Activated CD4-positive, alpha-beta T cell treated with anti-CD3 and anti-CD28 coated beads for 24 hours (primary cell): Measurements from ENCODE around the gene TECPR2.
"Not testable (repeated sequence)": the region's sequence is repeated elsewhere in the genome, so short reads cannot be mapped to it uniquely, and the experiment has no call there.

ENCODE experiments used
- DNase-seq, 2 donors: peaks; one replicate each; pipeline ENCODE4 v3.0.0-alpha.2; 2020; ENCODE audit warnings: low read depth in 2 of 2

The TECPR2 gene

GRCh38 chr14:102362545-102363181 lies at the start of gene TECPR2, which contains the start of gene CINP:
Gene TECPR2 (plus strand): TSS chr14:102362941. CDS start chr14:102376722, 13,781 bp downstream.
Gene CINP (minus strand): TSS chr14:102362890. CDS start chr14:102362851, 39 bp downstream.
- DNase-seq, result peak; percentile 97 to 98

- DNase-seq, result peak; percentile 70 to 74
Observed at GRCh38 chr14:102314242-102315011, 48.3 kb upstream of the TECPR2 start.

- DNase-seq, result no peak
Observed at GRCh38 chr14:102315121-102315520, 47.6 kb upstream of the TECPR2 start.

- DNase-seq, result no peak
Observed at GRCh38 chr14:102316338-102316742, 46.4 kb upstream of the TECPR2 start.

GRCh38 chr14:102316743-102317563 lies 45.8 kb upstream of the TECPR2 start:
- peak; percentile 92 to 93 for DNase-seq

GRCh38 chr14:102317564-102318248 lies 45.0 kb upstream of the TECPR2 start:
- no peak for DNase-seq

GRCh38 chr14:102318781-102319276 lies 43.9 kb upstream of the TECPR2 start:
- DNase-seq, result no peak

- DNase-seq, result peak; percentile 92 to 94
Observed at GRCh38 chr14:102319351-102320032, 43.2 kb upstream of the TECPR2 start, which contains the start of gene ZNF839. Gene ZNF839 (plus strand): TSS chr14:102319746. CDS start chr14:102319766, 20 bp downstream.

- peak in 1 of 2 donors; percentile 19 for DNase-seq
Observed at GRCh38 chr14:102320033-102320660, 42.6 kb upstream of the TECPR2 start.

- no peak for DNase-seq
Observed at GRCh38 chr14:102320671-102321455, 41.9 kb upstream of the TECPR2 start.

GRCh38 chr14:102321456-102322422 lies 41.0 kb upstream of the TECPR2 start:
- no peak for DNase-seq

- DNase-seq, result no peak
Observed at GRCh38 chr14:102323102-102323501, 39.6 kb upstream of the TECPR2 start.

- DNase-seq, result no peak
Observed at GRCh38 chr14:102325791-102326345, 36.9 kb upstream of the TECPR2 start.

- no peak for DNase-seq
Observed at GRCh38 chr14:102326583-102326982, 36.2 kb upstream of the TECPR2 start.

GRCh38 chr14:102329381-102329780 lies 33.4 kb upstream of the TECPR2 start:
- not testable (repeated sequence) for DNase-seq

GRCh38 chr14:102330806-102331205 lies 31.9 kb upstream of the TECPR2 start:
- no peak for DNase-seq

GRCh38 chr14:102333390-102333789 lies 29.4 kb upstream of the TECPR2 start:
- DNase-seq, result no peak
